K562 (cell line): ENCODE data around the gene EEF2. TPM values are rescaled to one million over a fixed set of nuclear protein-coding genes. Genes with fewer than 3 reads are reported as not detected.

ENCODE experiments used
- ATAC-seq: fragments of 200-7000 bp; cut with Tn5 transposase; 3 replicates; pipeline ENCODE4 v1.9.1; 2020; ENCODE audit warnings: moderate library complexity
- BruUV-seq: library from RNA; stranded (reverse); fragments of 400-500 nt; replicated peaks from 2 replicates; lab custom pipeline; 2021; lab: Mats Ljungman, UMichigan
- CTCF ChIA-PET: fragments of 300-600 bp; formaldehyde crosslinking; extraction: SDS; loops from one replicate; lab custom pipeline; 2021; ENCODE audit warnings: low intra/inter-chr PET ratio; lab: Yijun Ruan, JAX
- POLR2A ChIA-PET: fragments of 300-600, 350-650 bp; sonication (Branson Sonifier 250); formaldehyde crosslinking; extraction: SDS; loops from one replicate; lab custom pipeline; 2021; ENCODE audit warnings: antibody characterized with exemption, inconsistent platforms; lab: Yijun Ruan, JAX
- DNase-seq, 4 experiments: peaks; one replicate each; pipeline versions ENCODE4 v3.0.0 to v3.0.0-alpha.2; 2011 to 2018; ENCODE audit warnings: low spot score in 3 of 4, mixed read lengths in 3 of 4; ENCODE audit errors: extremely low read depth in 1 of 4
- FAIRE-seq: peaks from 2 replicates; lab custom pipeline; 2011; peaks lifted over from hg19 to GRCh38; lab: Jason Lieb, UNC
- H2AFZ ChIP-seq: 2 replicates; pipeline ENCODE4 v1.6.0; 2011; ENCODE audit warnings: low read depth, low read length, control low read depth, inconsistent platforms
- H3K27ac ChIP-seq: fragments of 200-600 bp; 3 replicates; pipeline ENCODE4 v1.8.0; 2011; ENCODE audit warnings: low read depth, mild to moderate bottlenecking, control low read depth, inconsistent platforms, low read length, moderate library complexity, mixed read lengths; ENCODE audit errors: extremely low read depth
- H3K27me3 ChIP-seq, 2 experiments: fragments of 300-600 bp in 1 of 2; 2 replicates in 1 of 2; 3 replicates in 1 of 2; pipeline versions ENCODE4 v1.6.0 to v1.8.0; 2011; ENCODE audit warnings: inconsistent platforms in 2 of 2, low read length in 2 of 2, mild to moderate bottlenecking in 1 of 2, mixed read lengths in 1 of 2, moderate library complexity in 1 of 2; ENCODE audit not compliant: control insufficient read depth in 2 of 2, insufficient read depth in 2 of 2
- H3K36me3 ChIP-seq: fragments of 300-600 bp; 3 replicates; pipeline ENCODE4 v1.8.0; 2011; ENCODE audit warnings: mild to moderate bottlenecking, low read length, inconsistent platforms; ENCODE audit not compliant: control insufficient read depth, insufficient read depth
- H3K4me1 ChIP-seq, 2 experiments: fragments of 200-600 bp in 1 of 2; replicated peaks in 1 of 2; 2 replicates in 1 of 2; 3 replicates in 1 of 2; pipeline versions ENCODE4 v1.5.1 to v1.8.0; 2011; ENCODE audit warnings: inconsistent platforms in 2 of 2, low read length in 2 of 2, mild to moderate bottlenecking in 1 of 2, mixed read lengths in 1 of 2, moderate library complexity in 1 of 2; ENCODE audit not compliant: control insufficient read depth in 2 of 2, insufficient read depth in 2 of 2
- H3K4me2 ChIP-seq: 2 replicates; pipeline ENCODE4 v1.6.1; 2011; ENCODE audit warnings: low read length, control low read depth, inconsistent platforms, mixed read lengths; ENCODE audit not compliant: insufficient read depth
- H3K4me3 ChIP-seq: fragments of 200-600 bp; sonication (generic), shearing (Covaris generic); 2 replicates; pipeline ENCODE4 v1.5.1; 2016; ENCODE audit warnings: control low read depth, inconsistent platforms
- H3K79me2 ChIP-seq: fragments of 200-600 bp; 3 replicates; pipeline ENCODE4 v1.8.0; 2011; ENCODE audit warnings: low read length, inconsistent platforms; ENCODE audit not compliant: control insufficient read depth, insufficient read depth
- H3K9ac ChIP-seq, 2 experiments: 2 replicates each; pipeline versions ENCODE4 v1.6.0 to v1.6.1; 2011; ENCODE audit warnings: low read depth in 2 of 2, low read length in 2 of 2, control low read depth in 1 of 2, inconsistent platforms in 1 of 2, mild to moderate bottlenecking in 1 of 2, mixed read lengths in 1 of 2; ENCODE audit not compliant: insufficient read depth in 1 of 2
- H3K9me1 ChIP-seq: one replicate; pipeline ENCODE4 v1.6.0; 2011; ENCODE audit warnings: inconsistent platforms, mild to moderate bottlenecking, low read length, moderate library complexity; ENCODE audit not compliant: control insufficient read depth, insufficient read depth
- H3K9me3 ChIP-seq: replicated peaks from 2 replicates; pipeline ENCODE4 v1.5.1; 2011; ENCODE audit warnings: low read depth, low read length, inconsistent platforms; ENCODE audit not compliant: control insufficient read depth, insufficient read depth
- H4K20me1 ChIP-seq: replicated peaks from 2 replicates; pipeline ENCODE4 v1.6.1; 2011; ENCODE audit warnings: low read length, inconsistent platforms, mixed read lengths; ENCODE audit not compliant: control insufficient read depth, insufficient read depth
- ATF1 ChIP-seq, 2 experiments: fragments of 450-650 bp in 1 of 2; IDR thresholded peaks; 2 replicates each; pipeline ENCODE4 v1.6.1; 2016; ENCODE audit warnings: missing compliant biosample characterization in 1 of 2, missing genetic modification characterization in 1 of 2
- FIP1L1 ChIP-seq: fragments of 200-400 bp; formaldehyde crosslinking; IDR thresholded peaks from 2 replicates; pipeline ENCODE4 v1.6.1; 2018; ENCODE audit warnings: mild to moderate bottlenecking, low read depth, low read length; ENCODE audit not compliant: poor library complexity, severe bottlenecking
- HDAC1 ChIP-seq, 2 experiments: fragments of 450-650 bp; IDR thresholded peaks; 2 replicates each; pipeline ENCODE4 v1.6.1; 2016 to 2017; ENCODE audit warnings: inconsistent platforms in 1 of 2, mild to moderate bottlenecking in 1 of 2, moderate library complexity in 1 of 2
- KHSRP ChIP-seq: fragments of 450-650 bp; IDR thresholded peaks from 2 replicates; pipeline ENCODE4 v1.6.1; 2017
- KLF13 ChIP-seq: fragments of 450-650 bp; IDR thresholded peaks from 2 replicates; pipeline ENCODE4 v1.6.1; 2016; ENCODE audit warnings: missing genetic modification characterization, low read depth, mild to moderate bottlenecking, missing compliant biosample characterization, moderate library complexity, borderline replicate concordance
- ZNF165 ChIP-seq: fragments of 250-450 bp; sonication (Bioruptor Pico); IDR thresholded peaks from 2 replicates; pipeline ENCODE4 v1.4.0; 2020; ENCODE audit warnings: borderline replicate concordance
- ZNF431 ChIP-seq: sonication (generic); formaldehyde crosslinking; IDR thresholded peaks from 2 replicates; pipeline ENCODE4 v1.8.0; 2022; ENCODE audit warnings: mild to moderate bottlenecking, missing genetic modification reagents
- WGBS: fragments of 100-300 bp; shearing (Covaris generic); methylation state at CpG from one replicate; pipeline ENCODE4 v1.1.6; 2016; ENCODE audit warnings: low coverage, mixed read lengths; ENCODE audit not compliant: insufficient coverage; ENCODE audit errors: missing lambda C conversion rate; 5-methylcytosine and 5-hydroxymethylcytosine counted together
- in situ Hi-C: fragments of 300-500 bp; cut with MboI; formaldehyde crosslinking; loops from 4 replicates; pipeline ENCODE4 v1.15.0; 2018; ENCODE audit warnings: inconsistent platforms, mixed read lengths
- intact Hi-C: fragments of 100-400 bp; cut with micrococcal nuclease; formaldehyde crosslinking; loops from 2 replicates; pipeline ENCODE4 v1.14.2; 2022
- polyA plus RNA-seq, 8 experiments: library from polyadenylated mRNA; depleted of rRNA in 4 of 8; stranded (reverse) in 5 of 8; unstranded in 3 of 8; fragments of >200 nt; fragmentation: Nextera tagmentation in 2 of 8; fragmentation: Illumina TruSeq in 1 of 8; extraction: Ambion mirVana in 2 of 8; extraction: Trizol in 1 of 8; gene quantifications; 2 replicates each; pipeline versions ENCODE4 v1.2.1 to v1.2.3, GENCODE V29; 2011 to 2014; ENCODE audit warnings: inconsistent platforms in 1 of 8, missing spikeins in 1 of 8
- total RNA-seq, 7 experiments: library from RNA; depleted of rRNA in 6 of 7; stranded (reverse); fragments of >200 nt in 6 of 7; fragmentation: Illumina TruSeq in 2 of 7; extraction: Trizol in 2 of 7; gene quantifications; 2 replicates each; pipeline versions ENCODE4 v1.2.1 to v1.2.3, GENCODE V29; 2011 to 2021; ENCODE audit warnings: low replicate concordance in 1 of 7
- TF ChIP-seq, protein P1 (sequence below): sonication (generic); formaldehyde crosslinking; IDR thresholded peaks from 2 replicates; pipeline ENCODE4 v1.9.0; 2022; ENCODE audit warnings: mild to moderate bottlenecking, missing genetic modification reagents
- TF ChIP-seq, protein P2 (sequence below): fragments of 250-450 bp; sonication (Bioruptor Pico); IDR thresholded peaks from 2 replicates; pipeline ENCODE4 v1.5.0; 2021; ENCODE audit warnings: mild to moderate bottlenecking, borderline replicate concordance
- TF ChIP-seq, protein P3 (sequence below): IDR thresholded peaks from 2 replicates; pipeline ENCODE4 v1.6.1; 2014; ENCODE audit warnings: antibody characterized with exemption
- TF ChIP-seq, protein P4 (sequence below): sonication (generic); formaldehyde crosslinking; IDR thresholded peaks from 2 replicates; pipeline ENCODE4 v1.9.0; 2022; ENCODE audit warnings: mild to moderate bottlenecking, missing genetic modification reagents
- TF ChIP-seq, protein P5 (sequence below): fragments of 450-650 bp; IDR thresholded peaks from 2 replicates; pipeline ENCODE4 v1.6.1; 2016; ENCODE audit warnings: borderline replicate concordance

EEF2 gene
- total and polyA plus RNA-seq, 9 of the 15 experiments (the other 6 are each of a cell fraction or from before 2014, with no cell fraction given) = 372 to 3,003 (median 1,453) TPM

DNA sequence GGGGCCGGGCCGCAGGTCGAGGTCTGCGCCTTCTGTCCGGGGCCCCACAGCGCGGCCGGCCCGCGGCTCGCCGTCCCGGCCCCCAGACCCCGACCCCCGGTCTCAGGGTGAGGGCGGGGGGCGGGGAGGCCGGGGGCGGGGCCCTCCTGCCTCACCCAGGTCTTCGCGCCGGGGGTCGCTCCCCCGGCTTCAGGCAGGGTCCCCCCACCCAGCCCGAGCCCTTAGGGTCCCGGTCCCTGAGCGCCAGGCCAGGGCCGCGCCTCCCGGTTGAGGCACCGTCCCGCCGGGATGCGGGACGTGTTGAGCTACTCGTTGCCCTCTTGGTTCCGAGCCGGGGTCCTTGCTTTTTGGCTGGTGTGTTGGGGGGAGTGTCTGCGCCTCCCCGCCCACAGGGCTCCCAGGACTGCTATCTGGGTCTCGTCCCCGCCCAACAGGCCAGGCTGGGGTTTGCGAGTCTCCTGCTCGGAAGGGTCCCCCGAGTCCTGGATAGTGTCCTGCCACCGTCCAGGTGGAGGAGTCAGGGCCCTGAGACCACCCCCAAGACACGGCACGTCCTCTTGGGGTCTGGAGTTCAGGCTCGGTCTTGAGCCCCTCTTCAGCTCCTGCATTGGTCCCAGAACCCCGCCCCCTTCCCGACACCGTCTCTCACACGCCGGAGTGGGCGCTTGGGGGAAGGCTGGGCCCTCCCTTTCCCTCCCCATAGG, 22.7 kb upstream of the EEF2 start:
- 2% methylated on average over 24 of the region's 55 CpGs for WGBS
- Histone ChIP-seq H3K4me2 (peak overlapping the region; percentile 96), H4K20me1 (peaks cover 20% of the 10 kb centered on the region), H3K27ac (peak overlapping the region; percentile 69; the same call in 2 of the 3 replicates), H3K27me3 (no peaks in the 10 kb centered on the region), H3K9me3 (no peaks in the 10 kb centered on the region), H3K9me1 (no peaks in the 10 kb centered on the region), H3K4me1 (peaks cover 22 to 60% of the 10 kb centered on the region in 2 experiments; a peak in 4 of 5 replicates), H3K79me2 (peaks cover 42% of the 10 kb centered on the region), H3K4me3 (peak overlapping the region; percentile 90), H3K9ac (peak overlapping the region; percentile 79 to 94), H2AFZ (peak overlapping the region; percentile 68; the same call in 1 of the 2 replicates), H3K36me3 (peaks cover 22% of the 10 kb centered on the region; the same call in 1 of the 3 replicates)
- FAIRE-seq (peak; percentile 40), ATAC-seq (peak; percentile 23; the same call in 1 of the 3 replicates), DNase-seq (peak; percentile 42 to 75 (median 68))
- ChIA-PET POLR2A (interaction anchor here (0.7 to 2.7 kb wide), 4 partner anchors 9 to 23 kb away, joined by 5 to 9 read pairs (median 5); partner anchors contain the start of gene EEF2), CTCF (interaction anchor here (0.7 kb wide), 1 partner anchor 156 kb away, joined by 3 read pairs; no protein-coding TSS in a partner anchor)
- in situ Hi-C loops (no loop called here), intact Hi-C loops (loop anchor here (2.0 to 5.0 kb wide), 2 partner anchors 37 to 59 kb away; partner anchors contain the start of genes DAPK3 and ZBTB7A)
- no TSS peak for BruUV-seq
- TF ChIP-seq ZNF165 (CRISPR knock-in tag) (no peak), KHSRP (no peak), FIP1L1 (peak; percentile 17), KLF13 (tag) (0 out of 2 replicates have a peak, but pooled peaks have one; percentile 74), ATF1 (CRISPR knock-in tag; IDR thresholded peaks at IDR 0.05) (no peak), ATF1 (tag; IDR thresholded peaks at IDR 0.05) (no peak), ZNF431 (CRISPR knock-in tag) (peak; percentile 25; the same call in 1 of the 2 replicates), HDAC1 (IDR thresholded peaks at IDR 0.05) (peak in 1 of 2 experiments; percentile 47; a peak in 1 of 4 replicates)
- TF ChIP-seq, protein P1, sequence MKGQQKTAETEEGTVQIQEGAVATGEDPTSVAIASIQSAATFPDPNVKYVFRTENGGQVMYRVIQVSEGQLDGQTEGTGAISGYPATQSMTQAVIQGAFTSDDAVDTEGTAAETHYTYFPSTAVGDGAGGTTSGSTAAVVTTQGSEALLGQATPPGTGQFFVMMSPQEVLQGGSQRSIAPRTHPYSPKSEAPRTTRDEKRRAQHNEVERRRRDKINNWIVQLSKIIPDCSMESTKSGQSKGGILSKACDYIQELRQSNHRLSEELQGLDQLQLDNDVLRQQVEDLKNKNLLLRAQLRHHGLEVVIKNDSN (CRISPR knock-in tag) = peak; percentile 41; the same call in 1 of the 2 replicates
- TF ChIP-seq, protein P2, sequence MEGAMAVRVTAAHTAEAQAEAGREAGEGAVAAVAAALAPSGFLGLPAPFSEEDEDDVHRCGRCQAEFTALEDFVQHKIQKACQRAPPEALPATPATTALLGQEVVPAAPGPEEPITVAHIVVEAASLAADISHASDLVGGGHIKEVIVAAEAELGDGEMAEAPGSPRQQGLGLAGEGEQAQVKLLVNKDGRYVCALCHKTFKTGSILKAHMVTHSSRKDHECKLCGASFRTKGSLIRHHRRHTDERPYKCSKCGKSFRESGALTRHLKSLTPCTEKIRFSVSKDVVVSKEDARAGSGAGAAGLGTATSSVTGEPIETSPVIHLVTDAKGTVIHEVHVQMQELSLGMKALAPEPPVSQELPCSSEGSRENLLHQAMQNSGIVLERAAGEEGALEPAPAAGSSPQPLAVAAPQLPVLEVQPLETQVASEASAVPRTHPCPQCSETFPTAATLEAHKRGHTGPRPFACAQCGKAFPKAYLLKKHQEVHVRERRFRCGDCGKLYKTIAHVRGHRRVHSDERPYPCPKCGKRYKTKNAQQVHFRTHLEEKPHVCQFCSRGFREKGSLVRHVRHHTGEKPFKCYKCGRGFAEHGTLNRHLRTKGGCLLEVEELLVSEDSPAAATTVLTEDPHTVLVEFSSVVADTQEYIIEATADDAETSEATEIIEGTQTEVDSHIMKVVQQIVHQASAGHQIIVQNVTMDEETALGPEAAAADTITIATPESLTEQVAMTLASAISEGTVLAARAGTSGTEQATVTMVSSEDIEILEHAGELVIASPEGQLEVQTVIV (CRISPR knock-in tag) = no peak
- TF ChIP-seq, protein P3, sequence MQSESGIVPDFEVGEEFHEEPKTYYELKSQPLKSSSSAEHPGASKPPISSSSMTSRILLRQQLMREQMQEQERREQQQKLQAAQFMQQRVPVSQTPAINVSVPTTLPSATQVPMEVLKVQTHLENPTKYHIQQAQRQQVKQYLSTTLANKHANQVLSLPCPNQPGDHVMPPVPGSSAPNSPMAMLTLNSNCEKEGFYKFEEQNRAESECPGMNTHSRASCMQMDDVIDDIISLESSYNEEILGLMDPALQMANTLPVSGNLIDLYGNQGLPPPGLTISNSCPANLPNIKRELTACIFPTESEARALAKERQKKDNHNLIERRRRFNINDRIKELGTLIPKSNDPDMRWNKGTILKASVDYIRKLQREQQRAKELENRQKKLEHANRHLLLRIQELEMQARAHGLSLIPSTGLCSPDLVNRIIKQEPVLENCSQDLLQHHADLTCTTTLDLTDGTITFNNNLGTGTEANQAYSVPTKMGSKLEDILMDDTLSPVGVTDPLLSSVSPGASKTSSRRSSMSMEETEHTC = no peak
- TF ChIP-seq, protein P4, sequence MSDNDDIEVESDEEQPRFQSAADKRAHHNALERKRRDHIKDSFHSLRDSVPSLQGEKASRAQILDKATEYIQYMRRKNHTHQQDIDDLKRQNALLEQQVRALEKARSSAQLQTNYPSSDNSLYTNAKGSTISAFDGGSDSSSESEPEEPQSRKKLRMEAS = 0 out of 2 replicates have a peak, but pooled peaks have one; percentile 15
- TF ChIP-seq, protein P5, sequence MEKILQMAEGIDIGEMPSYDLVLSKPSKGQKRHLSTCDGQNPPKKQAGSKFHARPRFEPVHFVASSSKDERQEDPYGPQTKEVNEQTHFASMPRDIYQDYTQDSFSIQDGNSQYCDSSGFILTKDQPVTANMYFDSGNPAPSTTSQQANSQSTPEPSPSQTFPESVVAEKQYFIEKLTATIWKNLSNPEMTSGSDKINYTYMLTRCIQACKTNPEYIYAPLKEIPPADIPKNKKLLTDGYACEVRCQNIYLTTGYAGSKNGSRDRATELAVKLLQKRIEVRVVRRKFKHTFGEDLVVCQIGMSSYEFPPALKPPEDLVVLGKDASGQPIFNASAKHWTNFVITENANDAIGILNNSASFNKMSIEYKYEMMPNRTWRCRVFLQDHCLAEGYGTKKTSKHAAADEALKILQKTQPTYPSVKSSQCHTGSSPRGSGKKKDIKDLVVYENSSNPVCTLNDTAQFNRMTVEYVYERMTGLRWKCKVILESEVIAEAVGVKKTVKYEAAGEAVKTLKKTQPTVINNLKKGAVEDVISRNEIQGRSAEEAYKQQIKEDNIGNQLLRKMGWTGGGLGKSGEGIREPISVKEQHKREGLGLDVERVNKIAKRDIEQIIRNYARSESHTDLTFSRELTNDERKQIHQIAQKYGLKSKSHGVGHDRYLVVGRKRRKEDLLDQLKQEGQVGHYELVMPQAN = 0 out of 2 replicates have a peak, but pooled peaks have one; percentile 38
